HG03039 (cell line): ENCODE data around the gene TUBE1.
"Not testable (repeated sequence)": the region's sequence is repeated elsewhere in the genome, so short reads cannot be mapped to it uniquely, and the experiment has no call there.

ENCODE experiments used
- ATAC-seq: cut with Tn5 transposase; IDR thresholded peaks from one replicate; pipeline ENCODE4 v1.9.1; 2021; ENCODE audit warnings: mild to moderate bottlenecking, moderate library complexity; ENCODE audit not compliant: unreplicated experiment

Gene TUBE1

DNA sequence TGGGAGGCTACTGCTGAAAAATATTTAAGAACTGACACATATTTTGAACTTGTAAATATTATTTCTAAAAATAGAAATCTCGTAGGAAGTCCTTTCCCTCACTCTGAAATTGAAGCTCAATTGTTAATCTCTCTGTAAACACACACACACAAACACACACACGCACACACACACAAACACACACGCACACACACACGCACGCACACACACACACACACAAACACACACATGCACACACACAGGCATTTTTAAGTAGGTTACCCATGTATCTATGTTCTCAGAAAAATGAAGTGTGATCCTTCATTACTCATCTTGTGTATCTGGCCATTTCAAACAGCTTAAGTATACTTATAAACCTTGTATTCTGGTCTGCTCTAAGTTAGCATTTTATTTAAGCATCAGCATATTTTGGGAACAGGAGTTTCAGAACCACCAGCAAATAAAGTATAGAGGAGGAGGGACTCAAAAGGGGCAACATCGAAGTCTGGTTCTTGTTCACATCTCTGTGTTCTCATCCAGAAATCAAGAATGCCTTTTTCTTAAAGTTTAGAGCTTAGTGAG lies 21.8 kb downstream of the TUBE1 start:
- no peak for ATAC-seq

DNA sequence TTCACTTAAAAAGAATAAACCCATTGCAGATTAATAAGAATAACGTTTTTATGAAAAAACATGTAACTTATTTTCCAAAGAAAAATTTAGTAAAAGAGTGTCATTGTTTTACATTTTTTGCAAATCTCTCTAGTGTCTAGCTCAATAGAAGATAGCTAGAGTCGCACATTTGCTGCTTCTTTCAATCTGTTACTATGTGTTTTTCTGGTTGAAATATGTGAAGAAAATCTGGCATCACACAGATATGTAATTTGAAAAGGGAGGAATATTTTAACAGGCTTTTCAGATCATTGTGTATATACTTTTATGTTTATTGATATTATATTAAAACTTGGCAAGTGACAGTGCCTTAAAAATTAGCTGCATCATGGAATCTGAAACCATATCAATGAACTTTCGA lies 24.3 kb downstream of the TUBE1 start:
- no peak for ATAC-seq

DNA sequence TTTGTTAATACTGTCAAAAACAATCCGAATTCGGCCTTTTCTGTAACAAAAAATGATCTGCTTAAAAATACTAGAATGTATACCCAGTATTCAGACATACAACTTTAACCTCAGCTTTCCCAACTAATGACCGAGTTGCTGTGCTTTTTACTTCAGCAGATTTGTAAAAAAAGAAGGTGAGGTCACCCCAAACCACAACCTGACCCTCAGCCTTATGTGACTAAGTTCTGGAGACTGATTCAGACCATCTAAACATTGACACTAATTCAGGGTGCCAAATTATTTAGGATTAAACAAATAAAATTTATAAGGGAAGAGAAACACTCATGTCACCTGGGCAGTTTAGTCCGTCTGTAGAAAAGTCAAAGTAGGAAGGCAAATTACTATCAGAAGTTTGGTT lies 25.7 kb downstream of the TUBE1 start:
- no peak for ATAC-seq

DNA sequence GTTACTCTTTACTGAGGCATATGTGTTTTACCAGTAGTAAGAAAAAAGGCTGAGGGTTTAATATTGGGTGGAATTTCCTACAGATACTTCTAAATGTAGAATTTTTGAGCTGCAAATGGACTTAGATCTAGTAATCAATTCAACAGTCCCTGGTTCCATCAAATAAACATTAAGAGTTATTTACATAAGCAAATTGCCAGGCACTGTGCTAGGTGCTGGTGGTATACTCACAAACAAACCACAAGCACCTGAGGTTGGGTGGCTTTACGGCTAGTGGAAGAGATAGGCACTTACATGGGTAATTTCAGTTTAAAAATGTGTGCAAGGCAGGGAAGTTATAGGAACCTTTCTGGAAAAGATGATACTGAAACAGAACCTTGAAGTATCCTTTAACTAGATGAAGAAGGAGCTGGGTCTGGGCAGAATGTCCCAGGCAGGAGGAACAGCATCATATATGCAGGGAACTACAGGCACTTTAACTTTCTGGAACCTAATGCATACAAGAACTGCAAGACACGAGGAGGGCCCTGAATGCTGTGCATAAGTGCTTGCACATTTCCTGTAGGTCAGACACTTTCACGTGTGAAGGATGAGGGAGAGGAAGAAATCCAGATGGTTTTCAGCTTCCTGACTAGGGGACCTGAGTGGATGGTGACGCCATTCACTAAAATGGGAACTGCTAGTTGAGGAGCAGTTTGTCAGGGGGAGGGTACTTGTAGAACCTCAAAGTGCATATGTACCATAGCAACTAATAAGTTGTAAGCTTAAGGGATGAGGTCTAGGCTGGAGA lies 28.8 kb downstream of the TUBE1 start:
- ATAC-seq, result no peak

DNA sequence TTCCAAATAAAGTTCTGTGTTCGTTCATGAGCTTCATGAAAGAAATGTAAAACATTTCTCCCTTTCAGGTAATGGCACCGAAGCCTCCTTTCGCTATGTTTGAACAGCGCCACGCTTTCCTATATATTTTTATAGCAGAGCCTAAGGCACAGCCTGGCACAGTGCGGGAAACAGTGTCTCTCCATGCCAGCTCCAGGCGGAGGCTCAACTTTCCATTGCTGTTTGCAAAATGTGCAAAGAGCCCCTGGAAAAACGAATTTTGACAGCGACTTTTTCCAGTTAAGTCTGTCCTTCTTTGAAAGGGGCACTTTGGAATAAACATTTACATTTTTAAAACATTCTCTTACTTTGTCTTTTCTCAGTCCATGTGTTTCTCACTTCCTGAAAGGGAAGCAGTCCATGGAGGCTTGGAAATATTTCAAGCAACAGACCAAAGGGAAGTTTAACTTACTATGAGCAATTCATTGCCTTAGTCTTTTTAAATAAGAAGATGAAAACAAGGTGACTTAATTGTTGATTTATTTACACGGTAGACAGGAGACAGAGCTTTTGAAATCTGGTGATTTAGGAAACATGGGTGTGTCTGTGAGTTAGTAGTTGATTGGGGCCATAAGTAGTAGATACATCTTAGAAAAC lies 32.6 kb downstream of the TUBE1 start:
- no peak for ATAC-seq

DNA sequence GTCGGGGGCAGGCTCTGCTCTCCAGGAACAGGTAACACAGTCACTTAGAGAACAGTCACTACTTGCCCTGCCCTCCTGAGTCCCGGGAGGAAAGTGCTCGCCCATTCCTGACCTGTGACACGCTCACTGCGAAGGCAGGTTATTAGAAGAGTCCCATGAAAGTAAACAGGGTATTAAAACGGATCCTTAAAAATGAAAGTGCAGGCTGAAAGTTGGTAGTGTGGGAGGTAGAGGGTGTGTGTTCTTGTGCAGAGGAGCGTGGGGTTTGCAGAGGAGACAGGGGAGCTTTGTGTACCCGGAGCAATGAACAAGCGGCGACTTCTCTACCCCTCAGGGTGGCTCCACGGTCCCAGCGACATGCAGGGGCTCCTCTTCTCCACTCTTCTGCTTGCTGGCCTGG lies 33.3 kb downstream of the TUBE1 start, which contains the start of gene CCN6:
Gene CCN6, plus strand, starts transcription at position 104 of the 400 bp plus-strand sequence. Its CDS starts 254 bp downstream, at position 358.
- ATAC-seq, result no peak

DNA sequence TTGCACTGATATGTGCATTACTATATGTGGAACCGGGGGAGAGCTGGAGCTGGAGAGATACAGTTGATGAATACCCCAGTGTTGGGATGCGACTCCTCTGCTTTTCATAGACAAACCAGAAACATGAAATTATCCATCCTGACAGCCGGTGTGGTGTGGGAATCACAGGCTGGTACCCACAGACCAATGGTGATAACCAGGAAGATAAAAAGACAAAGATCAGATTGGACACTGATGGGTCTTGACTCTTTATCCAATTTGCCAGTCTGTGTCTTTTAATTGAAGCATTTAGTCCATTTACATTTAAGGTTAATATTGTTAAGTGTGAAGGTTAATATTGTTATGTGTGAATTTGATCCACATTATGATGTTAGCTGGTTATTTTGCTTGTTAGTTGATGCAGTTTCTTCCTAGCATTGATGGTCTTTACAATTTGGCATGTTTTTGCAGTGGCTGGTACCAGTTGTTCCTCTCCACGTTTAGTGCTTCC lies 36.0 kb downstream of the TUBE1 start:
- ATAC-seq, result not testable (repeated sequence)

DNA sequence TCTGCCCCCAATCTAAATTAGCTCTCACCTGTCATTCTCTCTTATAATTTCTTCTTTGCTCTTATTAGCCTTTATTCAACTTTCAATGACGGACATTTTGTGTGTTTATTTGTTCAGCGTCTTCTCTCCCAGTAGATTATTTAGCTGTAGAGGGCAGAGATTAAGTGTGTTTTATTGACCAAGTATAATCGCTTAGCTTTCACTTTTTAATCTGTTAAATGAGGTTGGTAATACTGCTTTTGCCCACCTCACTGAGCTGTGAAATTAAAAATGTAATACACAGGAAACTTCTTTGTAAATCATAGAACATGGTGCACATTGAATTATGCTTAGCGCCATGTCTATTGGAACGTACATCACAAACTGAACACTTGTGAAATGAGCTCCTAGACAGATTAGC lies 36.9 kb downstream of the TUBE1 start:
- no peak for ATAC-seq

DNA sequence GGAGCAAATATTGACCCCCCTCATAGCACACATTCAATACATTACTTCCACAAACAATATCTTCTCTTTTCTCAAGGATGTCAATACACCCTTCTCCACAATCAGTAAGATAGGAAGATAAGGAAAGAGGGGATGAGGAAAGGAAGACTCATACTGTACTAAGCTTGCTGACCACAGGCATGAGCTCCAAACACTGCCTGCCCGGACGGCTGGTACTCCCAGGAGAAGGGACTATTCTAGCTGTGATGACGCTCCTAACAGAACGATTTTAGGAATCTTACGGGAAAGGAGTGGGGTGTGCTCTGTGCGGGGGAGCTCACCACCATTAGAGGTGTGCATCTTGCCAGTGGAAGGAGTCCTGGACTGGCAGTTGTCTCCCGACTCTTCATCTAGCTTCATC lies 37.3 kb downstream of the TUBE1 start:
- ATAC-seq, result no peak

DNA sequence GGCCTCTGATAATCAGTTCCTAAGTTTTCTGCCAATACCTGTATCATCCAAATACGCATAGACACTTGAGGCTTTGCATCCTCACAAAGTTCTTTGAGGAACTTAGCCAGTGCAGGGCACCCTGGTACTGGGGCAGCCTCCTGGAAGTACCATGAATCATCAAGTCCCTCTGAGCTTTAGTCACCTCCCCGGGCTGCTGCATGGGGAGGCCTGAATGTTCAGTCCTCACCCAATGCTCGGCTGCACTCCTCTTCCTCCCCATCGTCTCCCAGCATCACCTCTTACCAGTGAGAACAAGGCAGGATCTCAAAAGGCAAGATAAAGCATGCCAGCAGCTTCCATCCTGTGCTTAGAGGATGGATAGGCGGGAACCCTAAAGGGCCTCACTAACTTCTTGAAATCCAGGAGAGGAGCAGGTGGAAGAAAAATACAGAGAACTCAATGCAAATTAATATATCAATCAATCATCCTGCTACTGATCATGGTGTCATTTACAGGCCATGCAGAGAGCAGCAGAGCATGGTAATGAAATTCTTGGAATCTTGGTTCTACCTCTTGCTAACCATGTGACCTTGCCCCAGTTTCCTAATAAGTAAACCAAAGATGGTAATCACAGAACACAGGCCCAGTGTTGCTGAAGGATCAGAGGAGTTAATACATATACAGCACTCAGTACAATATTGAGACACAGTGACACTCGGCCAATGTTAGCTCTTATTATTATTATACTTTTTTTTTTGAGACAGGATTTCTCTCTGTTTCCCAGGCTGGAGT lies 38.1 kb downstream of the TUBE1 start:
- ATAC-seq, result no peak

DNA sequence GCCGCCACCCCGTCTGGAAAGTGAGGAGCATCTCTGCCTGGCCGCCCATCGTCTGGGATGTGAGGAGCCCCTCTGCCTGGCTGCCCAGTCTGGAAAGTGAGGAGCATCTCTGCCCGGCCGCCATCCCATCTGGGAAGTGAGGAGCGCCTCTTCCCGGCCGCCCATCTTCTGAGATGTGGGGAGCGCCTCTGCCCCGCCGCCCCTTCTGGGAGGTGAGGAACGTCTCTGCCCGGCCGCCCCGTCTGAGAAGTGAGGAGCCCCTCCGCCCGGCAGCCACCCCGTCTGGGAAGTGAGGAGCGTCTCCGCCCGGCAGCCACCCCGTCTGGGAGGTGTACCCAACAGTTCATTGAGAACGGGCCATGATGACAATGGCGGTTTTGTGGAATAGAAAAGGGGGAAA lies 39.8 kb downstream of the TUBE1 start:
- ATAC-seq, result not testable (repeated sequence)

DNA sequence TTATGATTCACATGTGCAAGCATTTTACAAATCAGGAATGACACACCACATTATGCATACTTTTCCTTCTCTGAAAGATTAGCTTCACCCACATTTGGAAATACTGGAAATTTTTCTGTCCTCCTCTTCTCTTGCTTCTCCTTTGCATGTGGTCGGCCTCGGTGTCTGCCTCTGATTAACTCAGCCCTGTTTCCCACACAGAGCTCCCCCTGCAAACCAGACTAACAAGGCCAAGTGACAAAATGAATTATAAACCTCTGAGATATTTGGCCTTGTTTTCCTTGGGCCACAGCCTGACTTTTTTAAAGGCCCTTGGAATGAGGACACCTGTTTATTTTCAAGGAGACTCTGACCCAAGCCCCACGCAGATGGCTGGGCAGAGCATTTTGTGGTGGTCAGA lies 42.4 kb downstream of the TUBE1 start:
- ATAC-seq, result no peak

DNA sequence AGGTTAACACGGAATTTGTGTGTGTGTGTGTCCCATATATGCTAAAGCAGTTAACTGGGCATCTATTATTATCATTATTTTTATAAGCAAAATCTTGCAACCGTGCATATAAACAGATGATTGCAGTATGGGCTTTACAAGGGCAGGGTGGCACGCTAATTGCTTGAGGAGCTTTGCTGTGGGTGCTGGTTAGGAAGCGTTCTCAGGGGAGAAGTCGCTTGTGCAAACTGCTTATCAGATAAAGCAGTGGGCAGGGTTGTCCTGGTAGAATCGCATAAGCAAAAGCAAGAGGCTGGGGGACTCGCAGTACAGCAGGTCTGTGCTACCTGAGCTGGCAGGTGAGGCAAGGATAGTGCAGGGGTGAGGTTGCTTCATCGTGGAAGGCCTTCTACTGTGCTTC lies 43.1 kb downstream of the TUBE1 start:
- no peak for ATAC-seq

DNA sequence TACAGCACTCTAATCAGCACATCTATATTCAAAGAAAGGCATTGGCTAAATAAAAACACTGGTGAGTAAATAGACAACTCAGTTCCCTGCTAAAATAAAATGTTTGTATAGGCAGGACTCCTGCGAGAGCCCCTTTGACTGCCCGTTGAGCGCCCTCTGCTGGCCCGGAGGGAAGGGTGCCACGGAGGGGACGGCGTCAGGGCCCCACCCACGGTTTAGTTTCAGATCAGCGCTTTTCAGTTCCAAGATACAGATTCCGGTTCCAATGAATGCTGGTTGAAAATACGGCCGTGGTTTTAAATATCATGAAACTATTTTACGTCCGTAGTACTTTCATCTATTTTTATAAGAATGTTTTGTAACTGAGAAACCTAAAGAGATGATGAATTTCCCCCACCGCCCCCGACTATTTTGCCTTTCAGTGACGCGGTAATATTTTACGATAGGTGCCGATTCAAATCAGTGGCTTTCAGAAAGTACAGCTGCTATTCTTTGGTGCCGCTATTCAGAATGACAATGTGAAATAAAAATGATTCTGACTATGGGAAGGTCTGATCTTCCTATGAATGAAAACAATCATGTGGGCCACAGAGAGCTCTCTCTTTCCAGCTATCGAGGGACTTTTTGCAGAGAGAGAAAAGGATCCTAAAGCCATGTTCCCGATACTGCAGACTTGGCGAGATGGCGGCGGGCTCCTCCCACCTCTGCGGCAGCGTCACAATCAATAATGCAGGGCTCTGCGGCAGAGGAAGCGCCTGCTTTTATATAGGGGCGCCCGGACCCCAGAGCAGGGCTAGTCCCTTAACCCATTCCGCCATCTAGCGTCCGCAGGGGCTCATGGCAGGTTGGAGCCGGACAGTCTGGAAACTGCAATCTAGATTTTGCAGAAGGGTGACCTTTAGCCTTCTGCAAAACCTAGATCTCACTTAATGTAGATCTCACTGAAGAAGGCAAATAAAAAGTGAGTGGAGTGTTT lies 44.0 kb downstream of the TUBE1 start:
- ATAC-seq, result peak; percentile 90

DNA sequence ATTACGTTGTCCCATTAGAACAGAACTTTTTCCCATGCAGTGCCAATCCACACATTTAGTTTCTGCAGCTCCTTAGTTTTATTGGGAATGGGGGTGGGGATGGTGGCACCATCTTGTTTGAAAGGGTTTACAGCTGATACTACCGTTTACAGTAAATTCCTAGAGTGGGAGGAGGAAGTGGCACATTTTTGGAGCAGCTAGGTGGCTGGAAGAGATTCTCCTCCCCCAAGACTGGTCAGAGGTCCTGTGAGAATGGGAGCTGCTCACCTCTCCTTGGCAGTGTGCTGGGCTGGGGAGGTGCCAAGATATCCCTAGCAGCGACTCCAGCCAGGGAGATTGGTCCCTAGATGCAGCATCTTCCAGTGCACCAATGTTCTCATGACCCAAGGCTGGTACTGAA lies 45.7 kb downstream of the TUBE1 start:
- ATAC-seq, result no peak

DNA sequence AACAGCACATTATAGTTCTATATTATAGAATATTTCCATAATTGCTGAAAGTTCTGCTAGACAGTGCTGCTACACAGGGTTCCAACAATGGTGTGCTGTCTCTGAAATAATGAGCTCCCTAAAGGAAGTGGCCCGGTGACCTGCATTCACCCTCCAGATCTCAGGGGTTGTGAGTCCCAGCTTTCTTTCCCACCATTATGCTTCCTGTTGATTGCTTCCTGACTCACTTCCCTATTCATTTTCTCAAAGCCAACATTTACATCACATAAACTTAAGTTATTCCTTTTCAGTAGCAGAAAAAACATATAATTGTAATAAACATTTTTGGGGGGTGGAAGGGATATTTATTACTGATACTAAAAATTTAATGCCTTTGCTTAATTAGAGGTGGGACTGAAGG lies 46.3 kb downstream of the TUBE1 start:
- ATAC-seq, result no peak

DNA sequence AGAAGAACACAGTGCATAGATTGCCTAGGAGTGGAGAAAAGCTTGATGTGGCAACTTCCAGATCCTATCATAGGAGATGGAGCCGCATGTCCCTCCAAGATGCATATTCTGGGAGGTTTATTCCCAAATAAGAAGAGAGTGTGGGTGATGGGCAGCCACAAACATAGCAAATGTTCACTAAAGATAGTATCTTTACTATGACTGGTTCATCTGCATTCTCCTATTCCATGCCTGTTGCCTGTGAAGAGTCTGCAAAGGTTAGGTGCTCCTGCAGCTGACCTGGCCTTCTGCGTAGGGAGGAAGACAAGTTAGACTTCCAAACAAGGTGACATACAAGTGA lies 47.9 kb downstream of the TUBE1 start:
- ATAC-seq, result no peak

DNA sequence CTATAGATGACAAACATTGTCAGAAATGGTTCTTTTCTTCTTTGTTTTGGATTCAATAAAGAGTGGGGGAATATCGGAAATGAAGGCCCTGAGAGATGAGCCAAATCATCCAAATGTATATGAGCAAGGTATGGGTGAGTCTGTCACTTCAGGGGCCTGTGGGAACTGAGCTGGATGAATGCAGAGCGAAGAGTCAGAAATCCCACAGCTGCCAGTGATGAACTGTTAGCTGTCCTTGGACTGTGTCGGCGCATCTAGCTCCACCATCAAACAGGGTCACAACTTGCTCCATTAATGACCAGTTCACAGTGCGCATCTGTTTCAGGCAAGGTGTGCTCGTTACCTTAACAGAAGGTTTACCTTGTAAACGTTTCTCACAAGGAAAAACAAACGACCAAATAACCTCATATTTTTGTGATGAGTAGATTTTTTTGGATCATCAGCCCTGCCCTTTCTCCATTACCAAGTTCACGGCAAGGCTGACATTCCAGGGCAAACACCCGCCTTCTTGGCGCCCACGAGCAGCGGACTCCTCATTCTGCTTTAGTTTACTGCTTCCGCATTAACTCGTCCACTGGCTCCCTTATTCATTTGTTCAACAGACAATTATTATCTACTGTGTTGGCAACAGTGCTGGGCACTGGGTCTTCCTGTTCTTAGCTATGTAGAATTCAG lies 48.4 kb downstream of the TUBE1 start:
- no peak for ATAC-seq

DNA sequence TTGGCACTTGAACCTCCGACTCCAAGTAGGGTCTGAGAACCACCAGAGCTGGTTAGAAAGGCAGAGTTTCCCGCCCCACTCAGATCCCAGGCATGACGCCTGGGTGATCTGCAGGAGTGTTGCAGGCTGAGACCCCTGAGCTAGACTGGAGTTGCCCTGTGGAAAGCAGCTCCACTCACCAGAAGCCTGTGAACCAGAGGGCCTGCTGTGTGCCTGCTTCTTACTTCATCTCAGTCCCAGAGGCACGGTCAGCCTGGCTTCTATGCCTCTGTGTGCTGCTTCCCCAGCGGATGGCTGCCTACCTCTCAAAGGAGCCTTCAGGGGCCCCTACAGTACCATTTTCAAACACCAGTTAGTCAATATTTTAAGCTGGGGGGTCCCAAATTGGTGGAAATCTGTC lies 49.0 kb downstream of the TUBE1 start:
- ATAC-seq, result no peak

DNA sequence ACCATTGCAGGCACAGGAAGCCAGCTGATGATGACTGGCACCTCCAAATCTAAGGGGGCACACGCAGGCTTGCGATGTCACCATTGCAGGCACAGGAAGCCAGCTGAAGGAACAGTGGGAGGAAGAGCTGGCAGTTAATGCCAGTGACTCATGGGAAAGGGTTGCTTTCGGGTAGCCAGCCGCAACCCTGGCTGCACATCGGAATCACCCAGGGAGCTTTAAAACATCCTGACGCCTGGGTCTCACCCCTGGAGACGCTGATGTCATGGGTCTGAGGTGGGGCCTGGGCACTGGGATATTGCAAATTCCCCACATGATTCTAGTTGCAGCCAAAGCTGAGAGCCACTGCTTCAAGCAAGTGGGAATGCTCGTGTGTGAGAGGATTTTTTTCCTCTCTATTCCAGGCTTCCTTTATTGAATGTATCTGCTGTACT lies 49.5 kb downstream of the TUBE1 start:
- no peak for ATAC-seq
